Measurements from ENCODE around the gene NUP50.

Gene NUP50

GRCh38 chr22:45210991-45211390 is 47.3 kb downstream of the NUP50 start:
- DNase-seq = no peak

GRCh38 chr22:45211435-45211834 is 47.7 kb downstream of the NUP50 start:
- no peak for DNase-seq

GRCh38 chr22:45211848-45212247 is 48.1 kb downstream of the NUP50 start:
- DNase-seq = no peak

GRCh38 chr22:45212306-45212709 is 48.6 kb downstream of the NUP50 start:
- DNase-seq = no peak

GRCh38 chr22:45212992-45213751 is 49.4 kb downstream of the NUP50 start:
- no peak for DNase-seq

GRCh38 chr22:45216133-45217003 is 52.6 kb downstream of the NUP50 start:
- no peak for DNase-seq

- no peak for DNase-seq
These were observed 53.6 kb downstream of the NUP50 start for GRCh38 chr22:45217345-45217744.

GRCh38 chr22:45217806-45218205 is 54.1 kb downstream of the NUP50 start:
- no peak for DNase-seq

GRCh38 chr22:45218976-45219375 is 55.3 kb downstream of the NUP50 start:
- peak in 1 of 5 donors; percentile 46 for DNase-seq

GRCh38 chr22:45221201-45221600 is 57.5 kb downstream of the NUP50 start:
- no peak for DNase-seq

GRCh38 chr22:45223304-45224117 is 59.8 kb downstream of the NUP50 start:
- DNase-seq = no peak

GRCh38 chr22:45224331-45224730 is 60.6 kb downstream of the NUP50 start:
- no peak for DNase-seq

GRCh38 chr22:45224988-45225731 is 61.4 kb downstream of the NUP50 start:
- DNase-seq = no peak

- no peak for DNase-seq
These were observed 62.2 kb downstream of the NUP50 start for GRCh38 chr22:45225732-45226502.

- DNase-seq = no peak
These were observed 62.9 kb downstream of the NUP50 start for GRCh38 chr22:45226503-45227186.

- DNase-seq = no peak
These were observed 64.1 kb downstream of the NUP50 start for GRCh38 chr22:45227645-45228400.

- DNase-seq = no peak
These were observed 64.7 kb downstream of the NUP50 start for GRCh38 chr22:45228401-45228754.

GRCh38 chr22:45229181-45229580 is 65.5 kb downstream of the NUP50 start:
- DNase-seq = no peak

- no peak for DNase-seq
These were observed 66.4 kb downstream of the NUP50 start for GRCh38 chr22:45230026-45230721.

- DNase-seq = no peak
These were observed 67.6 kb downstream of the NUP50 start for GRCh38 chr22:45231293-45231692.

Data from T-helper 1 cell (primary cell).